ENCODE data around the gene KLHDC8A. TPM values are rescaled to one million over a fixed set of nuclear protein-coding genes. Genes with fewer than 3 reads are reported as not detected.
A peak's percentile ranks its signal among the peaks of the same experiment; 100 is the strongest.
"Not testable (repeated sequence)": the region's sequence is repeated elsewhere in the genome, so short reads cannot be mapped to it uniquely, and the experiment has no call there.

Gene KLHDC8A
- total RNA-seq, 1 experiment from 2014 or later, result not detected

GRCh38 chr1:205309741-205310140 is 47.0 kb downstream of the KLHDC8A start:
- in situ Hi-C loops (cut with HindIII; ENCODE audit: low pct_unique_long_range_greater_than_20kb, low sequenced_read_pairs), result no loop called here
- no peak for DNase-seq (ENCODE audit: low read depth)

GRCh38 chr1:205306929-205307566 is 49.7 kb downstream of the KLHDC8A start:
- in situ Hi-C loops (cut with HindIII; ENCODE audit: low pct_unique_long_range_greater_than_20kb, low sequenced_read_pairs), result no loop called here
- DNase-seq (ENCODE audit: low read depth), result no peak

- no peak for DNase-seq (ENCODE audit: low read depth)
- in situ Hi-C loops (cut with HindIII; ENCODE audit: low pct_unique_long_range_greater_than_20kb, low sequenced_read_pairs), result no loop called here
These were observed 52.0 kb downstream of the KLHDC8A start for GRCh38 chr1:205304695-205305070.

GRCh38 chr1:205304046-205304694 is 52.6 kb downstream of the KLHDC8A start:
- in situ Hi-C loops (cut with HindIII; ENCODE audit: low pct_unique_long_range_greater_than_20kb, low sequenced_read_pairs), result no loop called here

GRCh38 chr1:205303247-205303888 is 53.4 kb downstream of the KLHDC8A start:
- in situ Hi-C loops (cut with HindIII; ENCODE audit: low pct_unique_long_range_greater_than_20kb, low sequenced_read_pairs), result no loop called here
- no peak for DNase-seq (ENCODE audit: low read depth)

More at GRCh38 chr1:205304046-205304694, 52.6 kb downstream of the KLHDC8A start:
- no peak for DNase-seq (ENCODE audit: low read depth)

GRCh38 chr1:205301842-205302588 is 54.7 kb downstream of the KLHDC8A start:
- in situ Hi-C loops (cut with HindIII; ENCODE audit: low pct_unique_long_range_greater_than_20kb, low sequenced_read_pairs), result no loop called here
- no peak for DNase-seq (ENCODE audit: low read depth)

- in situ Hi-C loops (cut with HindIII; ENCODE audit: low pct_unique_long_range_greater_than_20kb, low sequenced_read_pairs), result no loop called here
- peak; percentile 99 for DNase-seq (ENCODE audit: low read depth)
These were observed 55.4 kb downstream of the KLHDC8A start for GRCh38 chr1:205301205-205301821.

GRCh38 chr1:205300149-205300548 is 56.6 kb downstream of the KLHDC8A start:
- in situ Hi-C loops (cut with HindIII; ENCODE audit: low pct_unique_long_range_greater_than_20kb, low sequenced_read_pairs), result no loop called here
- DNase-seq (ENCODE audit: low read depth), result no peak

GRCh38 chr1:205298191-205298994 is 58.3 kb downstream of the KLHDC8A start:
- in situ Hi-C loops (cut with HindIII; ENCODE audit: low pct_unique_long_range_greater_than_20kb, low sequenced_read_pairs), result no loop called here
- peak; percentile 95 for DNase-seq (ENCODE audit: low read depth)

- DNase-seq (ENCODE audit: low read depth); in situ Hi-C loops (cut with HindIII; ENCODE audit: low pct_unique_long_range_greater_than_20kb, low sequenced_read_pairs): not testable (repeated sequence)
These were observed 59.1 kb downstream of the KLHDC8A start for GRCh38 chr1:205297546-205298177.

- in situ Hi-C loops (cut with HindIII; ENCODE audit: low pct_unique_long_range_greater_than_20kb, low sequenced_read_pairs), result no loop called here
These were observed 60.6 kb downstream of the KLHDC8A start for GRCh38 chr1:205296154-205296553.

GRCh38 chr1:205294934-205295333 is 61.8 kb downstream of the KLHDC8A start:
- DNase-seq (ENCODE audit: low read depth), result no peak
- in situ Hi-C loops (cut with HindIII; ENCODE audit: low pct_unique_long_range_greater_than_20kb, low sequenced_read_pairs), result no loop called here

More at GRCh38 chr1:205296154-205296553, 60.6 kb downstream of the KLHDC8A start:
- no peak for DNase-seq (ENCODE audit: low read depth)

- in situ Hi-C loops (cut with HindIII; ENCODE audit: low pct_unique_long_range_greater_than_20kb, low sequenced_read_pairs), result no loop called here
- peak; percentile 91 for DNase-seq (ENCODE audit: low read depth)
These were observed 62.4 kb downstream of the KLHDC8A start for GRCh38 chr1:205294175-205294917.

GRCh38 chr1:205293350-205294074 is 63.2 kb downstream of the KLHDC8A start:
- no peak for DNase-seq (ENCODE audit: low read depth)
- in situ Hi-C loops (cut with HindIII; ENCODE audit: low pct_unique_long_range_greater_than_20kb, low sequenced_read_pairs), result no loop called here

- no peak for DNase-seq (ENCODE audit: low read depth)
- in situ Hi-C loops (cut with HindIII; ENCODE audit: low pct_unique_long_range_greater_than_20kb, low sequenced_read_pairs), result no loop called here
These were observed 65.1 kb downstream of the KLHDC8A start for GRCh38 chr1:205291596-205291995.

Data from Caki2 (cell line).